ENCODE results near the gene UBE2N.

The UBE2N gene

GRCh38 chr12:93377252-93378195, 64.2 kb downstream of the UBE2N start, which contains the start of gene NUDT4:
TSS of gene NUDT4 (plus strand) at chr12:93377925. CDS start at chr12:93378323, 398 bp downstream.
- Histone ChIP-seq H3K36me3 (ENCODE audit: insufficient read depth, low read length) (no peaks in the 10 kb centered on the region), H3K9me3 (ENCODE audit: insufficient read depth, low read depth, low read length) (no peaks in the 10 kb centered on the region), H3K4me2 (ENCODE audit: low read depth, low read length, poor library complexity, severe bottlenecking) (peak within 1 kb of the TSS; percentile 81), H3K9ac (ENCODE audit: low read depth, low read length, poor library complexity, severe bottlenecking) (peak within 1 kb of the TSS; percentile 84), H3F3A (ENCODE audit: low read depth) (no peaks in the 10 kb centered on the region), H3K9me2 (replicated peaks; ENCODE audit: low read depth, low read length) (no peaks in the 10 kb centered on the region), H2AFZ (ENCODE audit: low read length) (peak within 1 kb of the TSS; percentile 96), H3K27me3 (ENCODE audit: insufficient read depth, low read length, poor library complexity, severe bottlenecking) (no peaks in the 10 kb centered on the region), H3K4me1 (ENCODE audit: insufficient read depth, low read length, poor library complexity, severe bottlenecking) (peaks cover 23% of the 10 kb centered on the region), H3K79me2 (ENCODE audit: insufficient read depth, low read length) (peaks cover 42% of the 10 kb centered on the region), H4K20me1 (ENCODE audit: insufficient read depth, low read length, poor library complexity, severe bottlenecking) (peaks cover 30% of the 10 kb centered on the region), H3K4me3 (ENCODE audit: low read length, poor library complexity, severe bottlenecking) (peak within 1 kb of the TSS; percentile 84)
- TF ChIP-seq CTCF (conservative IDR thresholded peaks at IDR 0.05; ENCODE audit: low read length) (no peak), EZH2phosphoT487 (IDR thresholded peaks at IDR 0.05; ENCODE audit: borderline replicate concordance) (no peak)

- Histone ChIP-seq H2AFZ (ENCODE audit: low read length) (peak overlapping the region; percentile 96), H3K4me2 (ENCODE audit: low read depth, low read length, poor library complexity, severe bottlenecking) (peak overlapping the region; percentile 81), H3K4me1 (ENCODE audit: insufficient read depth, low read length, poor library complexity, severe bottlenecking) (peaks cover 21% of the 10 kb centered on the region), H3K27me3 (ENCODE audit: insufficient read depth, low read length, poor library complexity, severe bottlenecking) (no peaks in the 10 kb centered on the region), H3K36me3 (ENCODE audit: insufficient read depth, low read length) (no peaks in the 10 kb centered on the region), H3F3A (ENCODE audit: low read depth) (no peaks in the 10 kb centered on the region), H3K9ac (ENCODE audit: low read depth, low read length, poor library complexity, severe bottlenecking) (peak overlapping the region; percentile 54), H3K4me3 (ENCODE audit: low read length, poor library complexity, severe bottlenecking) (peak overlapping the region; percentile 73), H4K20me1 (ENCODE audit: insufficient read depth, low read length, poor library complexity, severe bottlenecking) (peaks cover 24% of the 10 kb centered on the region), H3K9me2 (replicated peaks; ENCODE audit: low read depth, low read length) (no peaks in the 10 kb centered on the region), H3K9me3 (ENCODE audit: insufficient read depth, low read depth, low read length) (no peaks in the 10 kb centered on the region), H3K79me2 (ENCODE audit: insufficient read depth, low read length) (peaks cover 33% of the 10 kb centered on the region)
- TF ChIP-seq CTCF (conservative IDR thresholded peaks at IDR 0.05; ENCODE audit: low read length) = no peak
- TF ChIP-seq EZH2phosphoT487 (IDR thresholded peaks at IDR 0.05; ENCODE audit: borderline replicate concordance) = no peak
These were observed 65.1 kb downstream of the UBE2N start for GRCh38 chr12:93376436-93377251.

DNA sequence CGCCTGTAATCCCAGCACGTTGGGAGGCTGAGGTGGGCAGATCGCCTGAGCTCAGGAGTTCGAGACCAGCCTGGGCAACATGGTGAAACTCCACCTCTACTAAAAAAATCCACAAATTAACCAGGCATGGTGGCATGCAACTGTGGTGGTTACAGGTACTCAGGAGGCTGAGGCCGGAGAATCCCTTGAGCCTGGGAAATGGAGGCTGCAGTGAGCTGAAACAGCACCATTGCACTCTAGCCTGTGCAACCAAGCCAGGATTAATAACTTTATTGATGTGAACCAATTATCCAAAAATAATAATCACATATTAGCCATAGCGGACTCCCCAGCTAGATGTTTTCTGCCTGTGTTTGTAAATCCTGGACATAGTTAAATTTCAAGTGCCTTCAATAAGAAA, 65.8 kb downstream of the UBE2N start:
- no peaks in the 10 kb centered on the region for H3K27me3 ChIP-seq (ENCODE audit: insufficient read depth, low read length, poor library complexity, severe bottlenecking)
- H3F3A ChIP-seq (ENCODE audit: low read depth) = no peaks in the 10 kb centered on the region
- TF ChIP-seq CTCF (conservative IDR thresholded peaks at IDR 0.05; ENCODE audit: low read length) (no peak), EZH2phosphoT487 (IDR thresholded peaks at IDR 0.05; ENCODE audit: borderline replicate concordance) (no peak)
- peaks cover 17% of the 10 kb centered on the region for H4K20me1 ChIP-seq (ENCODE audit: insufficient read depth, low read length, poor library complexity, severe bottlenecking)
- no peak overlapping the region for H2AFZ ChIP-seq (ENCODE audit: low read length)
- H3K4me3 ChIP-seq (ENCODE audit: low read length, poor library complexity, severe bottlenecking) = no peak overlapping the region
- no peaks in the 10 kb centered on the region for H3K9me2 ChIP-seq (replicated peaks; ENCODE audit: low read depth, low read length)
- H3K9me3 ChIP-seq (ENCODE audit: insufficient read depth, low read depth, low read length) = no peaks in the 10 kb centered on the region
- H3K4me2 ChIP-seq (ENCODE audit: low read depth, low read length, poor library complexity, severe bottlenecking) = no peak overlapping the region
- peaks cover 26% of the 10 kb centered on the region for H3K79me2 ChIP-seq (ENCODE audit: insufficient read depth, low read length)
- H3K36me3 ChIP-seq (ENCODE audit: insufficient read depth, low read length) = no peaks in the 10 kb centered on the region
- H3K4me1 ChIP-seq (ENCODE audit: insufficient read depth, low read length, poor library complexity, severe bottlenecking) = peaks cover 14% of the 10 kb centered on the region
- H3K9ac ChIP-seq (ENCODE audit: low read depth, low read length, poor library complexity, severe bottlenecking) = no peak overlapping the region

All from Loucy (cell line).